NCI-H446 treated with DMSO at 0.1 percent for 48 hours (cell line): ENCODE results near the gene ALG14.
"Not testable (repeated sequence)": the region's sequence is repeated elsewhere in the genome, so short reads cannot be mapped to it uniquely, and the experiment has no call there.

Source experiments
- DNase-seq: peaks from one replicate; lab custom pipeline; 2025; lab: John Stamatoyannopoulos, UW

The ALG14 gene

DNA sequence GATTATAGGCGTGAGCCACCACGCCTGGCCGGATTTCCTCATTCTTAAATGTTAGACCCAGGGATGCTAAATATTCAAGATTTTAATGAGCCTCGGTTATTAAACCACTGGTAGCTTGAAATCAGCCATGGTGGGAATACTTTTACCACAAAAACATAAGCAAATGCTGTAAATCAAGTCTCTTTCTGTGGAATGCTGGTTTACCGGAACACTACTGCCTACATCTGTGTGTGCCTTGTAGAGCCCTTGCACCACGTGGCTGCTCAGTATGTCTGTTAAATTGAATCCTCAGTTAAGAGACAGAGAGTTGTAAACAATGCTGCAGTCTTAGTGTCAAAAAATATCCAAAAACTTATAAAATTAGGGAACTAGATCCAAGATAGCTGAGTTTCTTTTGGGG, 119.0 kb downstream of the ALG14 start:
- DNase-seq = no peak

DNA sequence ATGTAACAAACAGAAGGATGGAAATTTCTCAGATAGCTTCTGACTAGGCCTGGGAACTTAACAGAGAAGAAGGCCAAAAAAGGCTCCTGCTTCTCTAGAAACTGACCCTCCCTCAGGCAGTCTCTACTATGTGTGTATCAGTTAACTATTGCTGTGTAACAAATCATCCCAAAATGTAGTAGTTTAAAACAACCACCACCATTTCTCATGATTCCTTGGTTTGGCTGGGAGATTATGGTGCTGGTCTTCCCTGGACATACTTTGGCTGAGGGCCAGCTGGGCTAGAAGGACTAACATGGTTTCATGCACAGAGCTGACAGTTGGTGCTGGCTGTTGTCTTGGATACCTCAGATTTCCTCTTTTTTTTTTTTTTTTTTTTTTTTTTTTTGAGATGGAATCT, 119.6 kb downstream of the ALG14 start:
- DNase-seq = peak; percentile 31

GRCh38 chr1:94952539-94952938, 120.2 kb downstream of the ALG14 start:
- DNase-seq = no peak

- no peak for DNase-seq
These were observed 121.1 kb downstream of the ALG14 start for GRCh38 chr1:94951509-94952208.

DNA sequence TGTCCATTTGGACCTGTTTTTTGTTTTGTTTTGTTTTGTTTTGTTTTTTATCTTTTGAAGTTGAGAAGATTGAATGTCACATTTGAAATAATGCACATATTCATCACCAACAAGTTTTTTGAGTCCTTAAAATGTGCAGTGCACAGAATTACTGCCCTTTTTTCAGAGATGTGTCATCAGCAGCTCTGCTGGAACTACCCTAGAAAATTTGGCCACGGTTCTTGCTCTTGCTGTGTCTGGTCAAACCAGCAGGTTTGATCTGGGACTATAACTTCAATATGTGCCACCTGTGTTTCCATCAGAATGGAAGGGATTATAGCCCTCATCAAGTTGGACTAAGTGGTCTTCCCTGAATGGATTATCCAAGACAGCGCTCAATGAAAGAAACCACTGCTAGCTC, 121.7 kb downstream of the ALG14 start:
- DNase-seq = no peak

- no peak for DNase-seq
These were observed 122.8 kb downstream of the ALG14 start for GRCh38 chr1:94949681-94950661.

DNA sequence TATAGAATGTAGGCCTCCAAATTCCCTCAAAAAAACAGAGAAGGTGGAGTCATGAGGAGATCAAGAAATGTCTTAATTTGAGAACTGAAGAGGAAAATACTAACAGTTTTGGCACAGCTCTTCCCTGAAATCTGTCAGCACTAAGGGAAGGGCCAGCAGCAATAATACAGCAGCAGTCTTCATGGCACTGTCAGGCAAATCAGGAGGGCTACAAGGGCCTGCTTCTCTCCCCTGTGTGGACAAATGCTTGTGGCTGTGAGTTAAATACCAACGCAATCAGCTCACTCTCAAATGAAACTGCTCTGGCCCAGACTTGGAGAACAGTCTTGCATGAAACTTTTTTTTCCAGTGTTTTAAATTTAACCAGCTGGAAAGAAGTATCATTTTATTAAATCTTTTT, 125.3 kb downstream of the ALG14 start:
- peak; percentile 39 for DNase-seq

GRCh38 chr1:94946886-94947285, 125.9 kb downstream of the ALG14 start:
- no peak for DNase-seq

DNA sequence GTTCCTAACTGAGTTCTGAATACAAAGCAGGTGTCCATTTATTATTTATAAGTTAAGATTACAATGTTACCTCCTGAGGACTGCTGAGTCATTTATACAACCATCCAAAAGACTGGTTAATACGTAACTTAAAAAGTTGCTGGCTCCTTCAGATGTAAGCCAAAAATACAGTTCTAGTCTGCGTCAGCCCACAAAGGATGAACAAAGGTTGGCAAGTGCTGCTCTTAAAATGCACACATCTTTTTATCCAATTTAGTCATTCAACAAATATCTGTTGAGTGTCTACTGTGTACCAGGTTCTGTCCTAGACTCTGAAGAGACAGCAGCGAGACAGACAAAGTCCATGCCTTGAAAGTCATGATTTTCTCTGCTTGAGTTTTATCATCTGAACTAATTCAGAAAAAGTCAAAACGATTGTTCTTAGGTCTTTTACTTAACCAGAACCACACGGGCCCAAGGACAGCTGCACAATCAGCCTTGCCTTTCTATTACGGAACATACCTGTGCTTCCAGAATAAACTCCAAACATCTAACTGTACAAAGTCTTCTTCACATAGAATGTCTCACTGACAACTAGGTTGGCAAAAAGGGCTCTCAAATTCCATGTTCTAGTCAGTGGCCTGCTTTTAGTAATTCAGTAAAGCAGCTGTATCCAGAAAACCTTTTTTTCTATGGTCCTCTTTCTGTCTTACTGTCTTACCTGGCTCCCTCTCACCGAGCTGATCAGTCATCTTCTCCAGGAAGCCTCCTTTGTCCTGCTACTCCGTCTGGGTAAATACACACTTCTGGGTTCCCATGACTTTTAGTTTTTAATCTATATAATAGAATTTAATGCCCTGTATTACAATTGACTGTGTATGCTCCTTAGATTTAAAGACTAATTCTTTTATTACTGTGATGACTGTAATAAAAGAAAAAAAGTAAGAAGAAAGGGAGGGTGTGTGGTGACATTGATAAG, 130.3 kb downstream of the ALG14 start:
- DNase-seq = no peak

DNA sequence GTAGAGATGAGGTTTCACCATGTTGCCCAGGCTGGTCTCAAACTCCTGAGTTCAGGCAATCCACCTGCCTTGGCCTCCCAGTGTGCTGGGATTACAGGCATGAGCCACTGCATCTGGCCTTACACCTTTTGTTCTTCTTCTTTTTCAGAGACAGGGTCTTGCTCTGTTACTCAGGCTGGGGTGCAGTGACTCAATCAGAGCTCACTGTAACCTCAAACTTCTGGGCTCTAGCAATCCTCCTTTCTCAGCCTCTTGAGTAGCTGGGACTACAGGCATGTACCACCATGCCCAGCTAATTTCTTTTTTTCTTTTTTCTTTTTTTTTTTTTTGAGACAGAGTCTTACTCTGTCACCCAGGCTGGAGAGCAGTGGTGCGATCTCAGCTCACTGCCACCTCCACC, 131.3 kb downstream of the ALG14 start:
- DNase-seq = not testable (repeated sequence)

DNA sequence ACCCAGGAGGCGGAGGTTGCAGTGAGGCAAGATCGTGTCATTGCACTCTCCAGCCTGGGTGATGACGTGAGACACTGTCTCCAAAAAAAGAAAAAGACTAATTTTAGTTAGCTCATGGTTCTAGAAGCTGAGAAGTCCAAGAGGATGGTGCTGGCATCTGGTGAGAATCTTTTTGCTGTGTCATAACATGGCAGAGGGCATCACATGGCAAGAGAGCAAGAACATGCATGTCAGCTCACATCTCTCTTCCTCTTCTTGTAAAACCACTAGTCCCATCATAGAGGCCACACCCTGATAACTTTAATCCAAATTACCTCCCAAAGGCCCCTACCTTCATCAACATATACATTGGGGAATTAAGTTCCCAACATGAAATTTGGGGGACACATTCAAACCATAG, 132.0 kb downstream of the ALG14 start:
- DNase-seq = no peak

DNA sequence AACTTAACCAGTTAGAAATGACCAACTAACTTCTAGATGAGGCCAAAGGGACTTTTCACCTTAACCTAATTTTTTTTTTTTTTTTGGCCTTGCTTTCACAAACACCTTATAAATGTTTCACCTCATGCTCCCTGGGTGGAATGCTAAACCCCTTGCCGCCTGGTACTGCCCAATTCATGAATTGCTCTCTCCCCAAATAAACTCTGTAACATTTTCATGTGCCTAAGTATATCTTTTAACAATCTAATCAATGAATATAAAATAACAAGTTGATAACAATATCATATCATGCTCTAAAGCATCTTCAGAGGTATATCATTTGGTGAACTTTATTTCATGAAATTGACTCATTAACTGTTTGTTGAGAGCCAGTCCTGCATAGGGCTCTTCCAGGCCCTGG, 134.9 kb downstream of the ALG14 start:
- no peak for DNase-seq

GRCh38 chr1:94936861-94937620, 135.7 kb downstream of the ALG14 start:
- no peak for DNase-seq

DNA sequence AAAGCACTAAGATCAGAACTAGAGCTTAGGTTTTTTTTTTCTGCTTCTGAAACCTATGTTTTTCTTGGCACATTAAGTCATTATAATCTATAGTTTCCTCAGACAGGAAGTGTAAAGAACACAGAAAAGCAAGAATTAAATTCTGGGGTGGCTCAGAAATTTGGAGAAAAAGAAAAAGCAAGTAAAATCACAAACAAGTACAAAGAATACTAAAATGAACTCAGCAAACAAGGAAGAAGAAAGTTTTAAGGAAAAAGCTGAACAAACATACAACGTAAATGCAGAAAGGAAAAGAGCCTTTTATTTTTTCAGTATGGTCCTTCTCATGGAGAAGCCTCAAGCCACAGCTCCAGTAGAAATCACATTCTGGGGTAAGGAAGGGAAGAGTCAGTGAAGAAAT, 137.3 kb downstream of the ALG14 start:
- no peak for DNase-seq

GRCh38 chr1:94935034-94935433, 137.7 kb downstream of the ALG14 start:
- DNase-seq = no peak

DNA sequence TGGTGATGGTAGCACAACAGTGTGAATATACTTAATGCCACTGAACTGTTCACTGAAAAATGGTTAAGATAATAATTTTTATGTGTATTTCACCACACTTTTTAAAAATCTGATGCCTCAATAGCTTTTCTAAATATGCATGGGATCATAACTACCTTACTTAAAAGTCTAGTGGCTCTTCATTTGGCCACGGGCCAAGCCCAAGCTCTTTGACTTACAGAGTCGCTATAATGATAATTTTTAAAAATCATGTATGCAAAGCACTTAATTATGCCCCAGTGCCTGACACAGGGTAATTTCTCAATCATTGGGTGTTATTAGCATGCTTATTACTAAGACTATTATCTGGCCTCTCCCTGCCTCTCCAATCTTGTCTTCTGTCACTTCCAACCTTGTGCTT, 138.2 kb downstream of the ALG14 start:
- DNase-seq = no peak

DNA sequence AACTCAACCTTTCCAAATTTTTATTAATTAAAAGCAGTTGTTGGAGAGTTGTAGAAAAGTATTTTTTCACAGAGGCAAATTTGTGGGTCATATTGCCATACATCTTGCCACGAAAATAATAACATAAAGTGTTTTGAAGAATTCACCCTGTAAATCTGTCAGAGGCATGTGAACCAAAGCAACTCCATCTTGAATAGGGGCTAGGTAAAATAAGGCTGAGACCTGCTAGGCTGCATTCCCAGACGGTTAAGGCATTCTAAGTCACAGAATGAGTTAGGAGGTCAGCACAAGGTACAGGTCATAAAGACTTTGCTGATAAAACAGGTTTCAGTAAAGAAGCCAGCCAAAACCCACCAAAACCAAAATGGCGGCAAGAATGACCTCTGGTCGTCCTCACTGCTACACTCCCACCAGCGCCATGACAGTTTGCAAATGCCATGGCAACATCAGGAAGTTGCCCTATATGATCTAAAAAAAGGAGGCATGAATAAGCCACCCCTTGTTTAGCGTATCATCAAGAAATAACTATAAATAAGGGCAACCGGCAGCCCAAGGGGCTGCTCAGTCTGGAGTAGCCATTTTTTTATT, 141.4 kb downstream of the ALG14 start:
- DNase-seq = no peak

GRCh38 chr1:94929351-94930217, 143.2 kb downstream of the ALG14 start:
- no peak for DNase-seq

DNA sequence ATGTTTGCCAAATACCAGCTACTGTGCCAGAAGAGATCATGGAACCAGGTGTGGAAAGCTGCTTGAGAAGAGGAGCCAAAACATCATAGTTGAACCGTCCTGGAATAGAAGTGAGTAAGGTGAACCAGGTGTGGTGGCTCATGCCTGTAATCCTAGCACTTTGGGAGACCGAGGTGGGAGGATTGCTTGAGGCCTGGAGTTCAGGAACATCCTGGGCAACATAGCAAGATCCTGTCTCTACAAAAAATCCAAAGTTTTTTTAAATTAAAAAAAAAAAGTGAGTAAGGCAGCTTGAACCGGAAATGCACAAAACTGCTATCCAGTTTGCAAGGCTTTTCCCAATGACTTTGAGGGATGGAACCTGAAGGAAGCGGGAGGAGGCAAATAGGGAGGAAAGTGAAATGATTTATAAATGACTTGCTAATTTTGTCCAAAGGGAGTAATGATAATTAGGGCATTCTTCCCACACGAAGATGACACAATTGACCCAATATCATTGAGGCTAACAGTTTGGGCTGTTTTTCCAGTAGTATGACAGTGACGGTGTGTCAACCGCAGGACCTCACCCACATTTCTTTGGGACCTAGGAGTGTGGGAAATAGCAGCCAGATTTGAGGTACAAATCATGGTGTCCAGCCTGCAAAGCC, 144.3 kb downstream of the ALG14 start:
- DNase-seq = no peak
